IMR-90 (cell line): ENCODE results near the gene GPSM3. TPM values are rescaled to one million over a fixed set of nuclear protein-coding genes. Genes with fewer than 3 reads are reported as not detected.
A peak's percentile ranks its signal among the peaks of the same experiment; 100 is the strongest.
"Not testable (repeated sequence)": the region's sequence is repeated elsewhere in the genome, so short reads cannot be mapped to it uniquely, and the experiment has no call there.

Source experiments
- ATAC-seq: fragments of 200-7000 bp; cut with Tn5 transposase; 2 replicates; pipeline ENCODE4 v1.9.1; 2020; ENCODE audit warnings: low read depth, mild to moderate bottlenecking, moderate library complexity
- BruUV-seq: library from RNA; stranded (reverse); fragments of 400-500 nt; replicated peaks from 2 replicates; lab custom pipeline; 2021; lab: Mats Ljungman, UMichigan
- CTCF ChIA-PET: fragments of 300-600 bp; formaldehyde crosslinking; extraction: SDS; loops from one replicate; lab custom pipeline; 2021; ENCODE audit warnings: antibody characterized with exemption; lab: Yijun Ruan, JAX
- POLR2A ChIA-PET: fragments of 300-600 bp; sonication (Branson Sonifier 250); formaldehyde crosslinking; loops from one replicate; lab custom pipeline; 2022; ENCODE audit warnings: antibody characterized with exemption; ENCODE audit not compliant: unreplicated experiment; lab: Charles Lee
- DNase-seq: peaks from one replicate; pipeline ENCODE4 v3.0.0; 2013
- H2AFZ ChIP-seq: replicated peaks from 2 replicates; pipeline ENCODE3; 2013; ENCODE audit warnings: low read length, mild to moderate bottlenecking; ENCODE audit not compliant: poor library complexity
- H2AK5ac ChIP-seq: 2 replicates; pipeline ENCODE4 v1.6.1; 2013; ENCODE audit warnings: low read depth, low read length, inconsistent platforms
- H2AK9ac ChIP-seq: replicated peaks from 2 replicates; pipeline ENCODE3; 2013; ENCODE audit warnings: mild to moderate bottlenecking, low read depth, low read length, moderate library complexity; ENCODE audit not compliant: poor library complexity
- H2BK120ac ChIP-seq: 2 replicates; pipeline ENCODE4 v1.6.1; 2013; ENCODE audit warnings: low read depth, low read length, inconsistent platforms
- H2BK15ac ChIP-seq: 3 replicates; pipeline ENCODE4 v1.6.1; 2013; ENCODE audit warnings: low read depth, low read length, inconsistent platforms
- H2BK20ac ChIP-seq: 2 replicates; pipeline ENCODE4 v1.6.1; 2013; ENCODE audit warnings: low read depth, mild to moderate bottlenecking, inconsistent platforms, low read length, moderate library complexity
- H2BK5ac ChIP-seq: 2 replicates; pipeline ENCODE4 v1.6.1; 2013; ENCODE audit warnings: mild to moderate bottlenecking, low read depth, low read length, inconsistent platforms; ENCODE audit not compliant: poor library complexity, severe bottlenecking
- H3K14ac ChIP-seq: replicated peaks from 2 replicates; pipeline ENCODE4 v1.6.1; 2013; ENCODE audit warnings: low read depth, low read length, inconsistent platforms
- H3K18ac ChIP-seq: 2 replicates; pipeline ENCODE4 v1.6.1; 2013; ENCODE audit warnings: low read depth, low read length, control low read depth
- H3K23ac ChIP-seq: 2 replicates; pipeline ENCODE4 v1.6.1; 2013; ENCODE audit warnings: low read depth, low read length, inconsistent platforms
- H3K27ac ChIP-seq: 2 replicates; pipeline ENCODE4 v1.5.1; 2013; ENCODE audit warnings: mild to moderate bottlenecking, control low read depth, low read length; ENCODE audit not compliant: insufficient read depth
- H3K27me3 ChIP-seq: 2 replicates; pipeline ENCODE4 v1.6.1; 2013; ENCODE audit warnings: low read length; ENCODE audit not compliant: control insufficient read depth, insufficient read depth
- H3K36me3 ChIP-seq: 2 replicates; pipeline ENCODE4 v1.6.1; 2013; ENCODE audit warnings: low read length, mixed read lengths; ENCODE audit not compliant: control insufficient read depth, insufficient read depth
- H3K4ac ChIP-seq: 2 replicates; pipeline ENCODE4 v1.6.1; 2013; ENCODE audit warnings: low read depth, low read length, inconsistent platforms
- H3K4me1 ChIP-seq: 2 replicates; pipeline ENCODE4 v1.6.1; 2013; ENCODE audit warnings: low read length, mixed read lengths; ENCODE audit not compliant: control insufficient read depth, insufficient read depth
- H3K4me2 ChIP-seq: 2 replicates; pipeline ENCODE4 v1.6.1; 2013; ENCODE audit warnings: low read depth, mild to moderate bottlenecking, control low read depth, low read length, moderate library complexity
- H3K4me3 ChIP-seq: 2 replicates; pipeline ENCODE4 v1.5.1; 2013; ENCODE audit warnings: low read depth, mild to moderate bottlenecking, control low read depth, low read length, moderate library complexity; ENCODE audit not compliant: insufficient read depth
- H3K56ac ChIP-seq: 2 replicates; pipeline ENCODE4 v1.6.1; 2013; ENCODE audit warnings: low read length, inconsistent platforms; ENCODE audit not compliant: insufficient read depth; ENCODE audit errors: extremely low read depth
- H3K79me1 ChIP-seq, 2 experiments: 2 replicates each; pipeline ENCODE4 v1.6.1; 2013; ENCODE audit warnings: low read length in 2 of 2, inconsistent platforms in 1 of 2, low read depth in 1 of 2
- H3K9ac ChIP-seq: 2 replicates; pipeline ENCODE4 v1.6.1; 2013; ENCODE audit warnings: low read depth, low read length, control low read depth
- H3K9me1 ChIP-seq: 2 replicates; pipeline ENCODE4 v1.6.1; 2013; ENCODE audit warnings: low read length, inconsistent platforms; ENCODE audit not compliant: insufficient read depth
- H3K9me3 ChIP-seq: 2 replicates; pipeline ENCODE4 v1.6.1; 2013; ENCODE audit warnings: low read length; ENCODE audit not compliant: control insufficient read depth, insufficient read depth
- H4K20me1 ChIP-seq: 2 replicates; pipeline ENCODE4 v1.6.1; 2013; ENCODE audit warnings: low read length, inconsistent platforms; ENCODE audit not compliant: insufficient read depth
- H4K5ac ChIP-seq: 2 replicates; pipeline ENCODE4 v1.6.1; 2013; ENCODE audit warnings: mild to moderate bottlenecking, low read depth, low read length, control low read depth
- H4K8ac ChIP-seq, 2 experiments: 2 replicates each; pipeline ENCODE4 v1.6.1; 2013; ENCODE audit warnings: low read depth in 2 of 2, low read length in 2 of 2, control low read depth in 1 of 2, inconsistent platforms in 1 of 2
- H4K91ac ChIP-seq: 2 replicates; pipeline ENCODE4 v1.6.1; 2013; ENCODE audit warnings: low read depth, low read length, inconsistent platforms; ENCODE audit not compliant: insufficient read depth
- WGBS, 2 experiments: methylation state at CpG; one replicate each; pipeline versions ENCODE4 v1.1.5 to v1.1.7; 2013; ENCODE audit warnings: missing lambda C conversion rate in 2 of 2; ENCODE audit not compliant: insufficient read length in 1 of 2; ENCODE audit errors: extremely low coverage in 2 of 2; 5-methylcytosine and 5-hydroxymethylcytosine counted together
- dilution Hi-C: fragments of 300-500 bp; cut with HindIII; formaldehyde crosslinking; loops from one replicate; pipeline ENCODE4 v1.14.3; 2018; ENCODE audit warnings: low sequenced_read_pairs; ENCODE audit not compliant: unreplicated experiment
- in situ Hi-C: fragments of 300-500 bp; cut with MboI; formaldehyde crosslinking; loops from 3 replicates; pipeline ENCODE4 v1.14.3; 2019; ENCODE audit warnings: low sequenced_read_pairs, inconsistent platforms, mixed read lengths
- intact Hi-C: fragments of 100-400 bp; cut with micrococcal nuclease; formaldehyde crosslinking; loops from 2 replicates; pipeline ENCODE4 v1.10.0; 2022
- polyA plus RNA-seq, 3 experiments: library from polyadenylated mRNA; depleted of rRNA; stranded (reverse); fragments of >200 nt; gene quantifications; 2 replicates each; pipeline ENCODE4 v1.2.3, GENCODE V29; 2012; ENCODE audit warnings: low replicate concordance in 1 of 3
- total RNA-seq: library from RNA; depleted of rRNA; stranded (reverse); fragments of >200 nt; gene quantifications from 2 replicates; pipeline ENCODE4 v1.2.3, GENCODE V29; 2012

GPSM3 gene
- total and polyA plus RNA-seq, 2 of the 4 experiments (the other 2 are of a cell fraction), result 3.0 to 9.8 TPM

GRCh38 chr6:32187725-32188380, 4.6 kb downstream of the GPSM3 start:
- peaks cover 15% of the 10 kb centered on the region for H3K9me1 ChIP-seq
- H4K5ac ChIP-seq, H2BK15ac ChIP-seq, H4K91ac ChIP-seq, BruUV-seq, H3K4me3 ChIP-seq, H3K18ac ChIP-seq, H3K23ac ChIP-seq, H2BK20ac ChIP-seq, H2BK120ac ChIP-seq, H3K27me3 ChIP-seq, H3K56ac ChIP-seq, H2BK5ac ChIP-seq, ATAC-seq, H4K20me1 ChIP-seq, DNase-seq, H3K27ac ChIP-seq, H3K9ac ChIP-seq, H2AK9ac ChIP-seq, H3K9me3 ChIP-seq, dilution Hi-C loops, H3K4ac ChIP-seq, H2AK5ac ChIP-seq, H3K14ac ChIP-seq, H2AFZ ChIP-seq: not testable (repeated sequence)
- no CpG with 5 or more reads among the region's 18 CpGs for WGBS, 2 experiments
- intact Hi-C loops, result loop anchor here (5.0 kb wide), 1 partner anchor 784 kb away; no protein-coding TSS in a partner anchor
- POLR2A ChIA-PET, result interaction anchor here (0.6 to 1.8 kb wide), 2 partner anchors 10 to 65 kb away, joined by 5 to 7 read pairs; no protein-coding TSS in a partner anchor
- in situ Hi-C loops, result loop anchor here (25.0 kb wide), 1 partner anchor 774 kb away; the partner anchor contains the start of genes BRD2 and HLA-DMA
- CTCF ChIA-PET, result interaction anchor here (0.7 kb wide), 1 partner anchor 82 kb away, joined by 4 read pairs; no protein-coding TSS in a partner anchor
- peaks cover 29% of the 10 kb centered on the region for H3K36me3 ChIP-seq
- peak overlapping the region; percentile 43; the same call in 1 of the 2 replicates for H3K4me2 ChIP-seq
- peaks cover 21 to 60% of the 10 kb centered on the region in 2 experiments for H3K79me1 ChIP-seq
- peak overlapping the region in 1 of 2 experiments; percentile 27; a peak in 2 of 4 replicates for H4K8ac ChIP-seq
- H3K4me1 ChIP-seq, result peaks cover 11% of the 10 kb centered on the region
